Globus pallidus (tissue), 1 donor: ENCODE results near the gene APPL2.
"Not testable (repeated sequence)": the region's sequence is repeated elsewhere in the genome, so short reads cannot be mapped to it uniquely, and the experiment has no call there.

ENCODE experiments used
- DNase-seq: peaks from one replicate; pipeline ENCODE4 v3.0.0-alpha.2; 2015; ENCODE audit warnings: low spot score

The APPL2 gene

DNA sequence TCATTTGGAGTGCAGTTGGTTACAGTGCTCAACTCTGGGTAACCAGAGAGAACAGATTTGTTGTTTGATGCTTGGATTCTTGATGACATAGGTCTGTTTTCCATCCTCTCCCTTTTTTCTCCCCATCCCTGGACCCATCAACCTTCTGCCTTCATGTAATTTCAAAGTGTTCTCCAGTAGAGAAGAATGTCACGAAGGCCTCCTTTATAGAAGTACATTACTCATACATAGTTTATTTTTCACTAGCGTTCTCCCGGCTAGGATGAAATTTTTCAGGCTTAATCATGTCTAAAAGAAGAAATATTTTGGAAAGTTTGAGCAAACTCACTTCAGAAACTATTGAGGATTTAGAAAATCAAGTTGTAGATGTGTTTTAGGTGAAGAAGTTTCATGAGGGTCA lies 20.9 kb upstream of the APPL2 start:
- DNase-seq, result no peak

DNA sequence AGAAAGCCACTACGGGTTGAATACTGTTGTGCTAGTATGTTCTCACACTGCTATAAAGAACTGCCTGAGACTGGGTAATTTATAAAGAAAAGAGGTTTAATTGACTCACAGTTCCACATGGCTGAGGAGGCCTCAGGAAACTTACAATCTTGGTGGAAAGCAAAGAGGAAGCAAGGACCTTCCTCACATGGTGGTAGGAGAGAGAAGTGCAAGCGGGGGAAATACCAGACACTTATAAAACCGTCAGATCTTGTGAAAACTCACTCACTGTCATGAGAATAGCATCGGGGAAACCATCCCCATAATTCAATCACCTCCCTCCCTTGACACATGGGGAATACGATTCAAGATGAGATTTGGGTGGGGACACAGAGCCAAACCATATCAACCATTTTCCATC lies 20.5 kb upstream of the APPL2 start:
- DNase-seq, result not testable (repeated sequence)

- DNase-seq, result no peak
These were observed 20.0 kb upstream of the APPL2 start for GRCh38 chr12:105256011-105256410.

- DNase-seq, result no peak
These were observed 18.0 kb upstream of the APPL2 start for GRCh38 chr12:105253866-105254513.

- no peak for DNase-seq
These were observed 16.9 kb upstream of the APPL2 start for GRCh38 chr12:105252901-105253300.

GRCh38 chr12:105245776-105246427 lies 9.9 kb upstream of the APPL2 start:
- DNase-seq, result not testable (repeated sequence)

DNA sequence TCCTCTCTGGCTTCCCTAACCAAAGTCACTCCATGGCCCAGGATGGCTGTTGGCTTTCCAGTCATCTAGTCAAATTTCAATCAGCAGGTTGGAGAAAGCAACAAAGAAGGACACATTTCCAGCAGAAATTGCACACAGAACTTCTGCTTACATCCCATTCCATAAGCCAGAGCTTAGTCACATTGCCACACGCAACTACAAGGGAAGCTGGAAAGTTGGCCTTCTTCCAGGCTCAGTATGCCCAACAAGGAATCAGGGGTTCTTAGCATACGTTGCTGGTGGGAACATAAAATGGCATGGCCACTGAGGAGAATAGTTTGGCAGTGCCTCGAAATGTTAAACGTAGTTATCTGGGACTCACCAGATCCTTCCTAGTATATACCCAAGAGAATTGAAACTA lies 9.3 kb upstream of the APPL2 start:
- DNase-seq, result no peak

- no peak for DNase-seq
These were observed 4.3 kb upstream of the APPL2 start for GRCh38 chr12:105240228-105240627.

GRCh38 chr12:105239304-105239703 lies 3.3 kb upstream of the APPL2 start:
- DNase-seq, result no peak

GRCh38 chr12:105237666-105238065 lies 1.7 kb upstream of the APPL2 start:
- DNase-seq, result no peak

- DNase-seq, result no peak
These were observed 668 bp downstream of the APPL2 start for GRCh38 chr12:105235281-105235731.

- no peak for DNase-seq
These were observed 1.8 kb downstream of the APPL2 start for GRCh38 chr12:105234197-105234596.

DNA sequence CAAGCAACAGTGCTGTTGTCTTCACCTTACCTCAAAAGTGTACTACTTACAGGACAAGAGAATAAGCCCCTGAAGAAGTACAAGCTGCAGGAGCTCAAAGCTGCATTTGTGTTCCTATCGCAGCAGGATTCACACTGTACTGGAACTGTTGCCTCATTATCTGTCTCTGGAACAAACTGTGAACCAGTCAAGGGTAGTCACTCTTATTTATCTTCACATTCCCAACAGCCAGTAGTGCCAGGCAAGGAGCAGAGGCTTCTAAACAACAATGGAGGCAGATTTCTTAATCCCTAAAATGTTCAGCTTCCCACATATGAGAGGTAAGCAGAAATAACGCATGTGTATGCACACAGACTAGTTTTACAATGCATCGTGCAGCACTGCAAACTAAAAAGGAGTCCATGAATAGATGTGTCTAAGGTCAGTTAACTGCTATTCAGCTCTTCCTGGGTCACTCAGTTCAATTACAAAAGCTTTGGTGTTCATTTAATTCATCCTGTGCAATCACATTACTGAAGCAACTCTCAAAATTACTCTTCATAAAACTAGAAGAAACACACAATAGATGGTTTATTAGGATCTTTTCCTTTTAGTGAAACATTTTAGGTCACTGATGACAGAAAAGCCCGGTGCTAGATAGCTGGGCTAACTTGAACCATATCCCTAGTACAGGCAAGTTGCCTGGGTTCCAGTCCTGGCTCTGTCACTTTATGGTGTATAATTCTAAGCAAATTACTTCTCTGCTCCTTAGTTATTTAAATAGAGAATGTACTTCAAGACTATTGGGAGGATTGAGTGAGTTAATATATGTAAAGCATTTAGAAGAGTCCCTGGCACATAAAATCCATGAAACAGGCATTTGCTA lies 2.7 kb downstream of the APPL2 start:
- no peak for DNase-seq

GRCh38 chr12:105231396-105231795 lies 4.6 kb downstream of the APPL2 start:
- no peak for DNase-seq

GRCh38 chr12:105229371-105229770 lies 6.6 kb downstream of the APPL2 start:
- no peak for DNase-seq

DNA sequence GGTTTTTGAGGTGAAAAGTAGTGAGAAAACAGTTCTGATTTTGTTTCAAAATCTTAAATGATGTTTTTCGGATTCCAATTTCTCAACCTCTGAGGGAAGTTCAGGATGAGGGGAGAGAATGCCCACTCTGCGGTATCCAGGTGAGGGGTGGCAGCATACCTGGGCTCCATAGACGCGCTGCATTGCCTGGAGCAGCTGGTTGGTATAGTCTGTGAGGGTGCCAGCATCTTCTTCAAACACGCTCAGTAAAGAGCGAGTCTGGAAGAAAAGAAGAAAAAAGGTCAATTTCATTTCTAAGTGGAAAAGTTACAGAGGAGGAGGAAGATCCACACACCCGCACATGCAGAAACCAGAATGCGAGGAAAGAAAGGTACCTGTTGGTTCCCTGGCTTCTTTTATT lies 7.0 kb downstream of the APPL2 start:
- DNase-seq, result no peak

DNA sequence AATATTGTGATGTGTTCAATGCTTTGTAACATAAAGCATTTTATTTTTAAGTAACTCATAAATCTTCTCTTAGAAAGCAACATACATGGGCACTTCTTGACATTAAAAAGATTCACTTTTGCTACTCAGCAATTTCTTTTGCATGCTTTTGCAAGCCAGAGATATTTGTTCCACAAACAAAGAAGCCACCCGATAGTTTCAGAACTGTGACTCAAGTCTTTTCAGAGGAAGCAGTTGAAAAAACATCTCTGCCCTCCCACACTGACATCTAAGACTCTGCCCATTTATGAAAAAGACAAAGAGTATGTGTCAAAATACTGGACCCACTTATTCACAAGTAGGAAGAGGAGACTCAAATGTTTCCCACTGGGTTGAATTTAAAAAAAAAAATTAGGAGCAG lies 7.5 kb downstream of the APPL2 start:
- DNase-seq, result no peak

- no peak for DNase-seq
These were observed 8.1 kb downstream of the APPL2 start for GRCh38 chr12:105227879-105228278.

GRCh38 chr12:105226219-105226618 lies 9.8 kb downstream of the APPL2 start:
- DNase-seq, result peak; percentile 88

DNA sequence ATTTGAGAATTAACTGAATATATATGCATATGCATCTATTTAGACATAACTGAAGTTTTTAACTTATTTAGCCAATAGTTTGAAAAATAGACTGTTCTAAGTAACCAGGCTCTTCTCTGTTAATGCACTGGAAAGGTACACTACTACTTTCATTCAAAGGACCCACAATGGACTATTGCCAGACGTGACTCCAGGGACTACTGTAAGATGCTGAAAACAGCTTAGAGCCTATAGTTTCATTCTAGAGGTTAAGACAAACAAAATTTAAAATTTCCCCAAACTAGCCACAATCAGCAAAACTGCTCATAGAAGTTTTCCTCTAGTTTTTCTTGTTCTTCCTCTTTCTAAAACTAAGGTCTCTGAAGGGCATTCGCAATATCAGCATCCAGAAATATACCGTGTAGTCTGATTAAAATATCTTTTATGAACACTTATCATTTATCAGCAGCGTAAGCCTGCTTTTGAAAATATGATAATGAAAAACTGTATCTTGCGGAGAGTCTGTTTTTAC lies 10.4 kb downstream of the APPL2 start:
- no peak for DNase-seq

- no peak for DNase-seq
These were observed 11.6 kb downstream of the APPL2 start for GRCh38 chr12:105224399-105224798.

- no peak for DNase-seq
These were observed 12.1 kb downstream of the APPL2 start for GRCh38 chr12:105223884-105224283.

DNA sequence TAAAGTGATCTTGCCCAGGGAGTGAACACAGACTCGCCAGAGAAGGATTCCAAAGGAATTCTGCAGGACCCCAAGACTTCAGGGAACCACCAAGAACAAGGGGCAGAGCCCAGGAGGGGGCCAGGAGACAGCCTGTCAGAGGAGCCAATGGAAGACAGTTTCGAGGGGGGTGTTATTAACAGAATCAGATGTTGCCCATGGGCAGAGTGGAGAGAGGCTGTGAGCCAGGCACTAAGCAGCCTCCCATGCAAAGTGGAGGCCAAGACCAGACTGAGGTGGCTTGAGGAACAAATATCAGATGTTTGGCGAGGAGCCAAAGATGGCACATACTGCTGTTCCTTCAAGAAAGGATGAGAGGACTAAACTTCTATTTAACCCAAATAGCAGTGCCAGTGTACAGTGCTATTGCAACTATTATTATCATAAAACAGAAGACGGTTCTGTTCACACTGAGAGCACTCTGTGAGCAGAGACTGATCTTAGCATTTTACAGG lies 12.6 kb downstream of the APPL2 start:
- DNase-seq, result no peak
